ENCODE data around the gene M1AP. TPM values are rescaled to one million over a fixed set of nuclear protein-coding genes. Genes with fewer than 3 reads are reported as not detected.
A peak's percentile ranks its signal among the peaks of the same experiment; 100 is the strongest.

M1AP gene
- total RNA-seq, 1 donor from 2014 or later, result 0.20 TPM

GRCh38 chr2:74532222-74532621 lies 115.9 kb downstream of the M1AP start:
- Histone ChIP-seq H3K27me3 (ENCODE audit: insufficient read depth, low read length) (no peaks in the 10 kb centered on the region), H3K4me3 (ENCODE audit: insufficient read depth, low read depth, low read length) (no peak overlapping the region), H3K4me1 (ENCODE audit: insufficient read depth, low read length) (peaks cover 19% of the 10 kb centered on the region), H3K9me3 (ENCODE audit: insufficient read depth, low read depth, low read length) (no peaks in the 10 kb centered on the region), H4K20me1 (ENCODE audit: insufficient read depth, low read length) (peaks cover 36% of the 10 kb centered on the region), H3K36me3 (ENCODE audit: insufficient read depth, low read length) (peaks cover 20% of the 10 kb centered on the region), H3K79me2 (ENCODE audit: insufficient read depth, low read length) (peaks cover 37% of the 10 kb centered on the region), H3K9ac (ENCODE audit: low read length) (no peak overlapping the region), H2AFZ (ENCODE audit: low read depth, low read length) (no peak overlapping the region), H3K4me2 (ENCODE audit: low read length) (no peak overlapping the region), H3K27ac (ENCODE audit: low read depth, low read length) (no peak overlapping the region)
- H3K9me3 Mint-ChIP-seq (ENCODE audit: unreplicated experiment), result no peaks in the 10 kb centered on the region
- no peak overlapping the region for H3K27ac Mint-ChIP-seq (ENCODE audit: unreplicated experiment)
- H3K4me3 Mint-ChIP-seq (ENCODE audit: unreplicated experiment), result no peak overlapping the region
- DNase-seq (ENCODE audit: low read depth) (no peak), FAIRE-seq (no peak)
- H3K4me1 Mint-ChIP-seq (ENCODE audit: low read depth, unreplicated experiment), result peaks cover 13% of the 10 kb centered on the region
- TF ChIP-seq EZH2 (IDR thresholded peaks at IDR 0.05; ENCODE audit: insufficient read depth, low read length) (no peak), CTCF (IDR thresholded peaks at IDR 0.05; ENCODE audit: insufficient read depth, low read depth, low read length) (peak; percentile 7)
- peaks cover 10% of the 10 kb centered on the region for H3K36me3 Mint-ChIP-seq (ENCODE audit: low read depth, unreplicated experiment)
- no peaks in the 10 kb centered on the region for H3K27me3 Mint-ChIP-seq (ENCODE audit: low read depth, unreplicated experiment)

GRCh38 chr2:74531666-74532065 lies 116.5 kb downstream of the M1AP start:
- DNase-seq (ENCODE audit: low read depth) (no peak), FAIRE-seq (no peak)
- Mint-ChIP-seq H3K27ac (ENCODE audit: unreplicated experiment) (no peak overlapping the region), H3K9me3 (ENCODE audit: unreplicated experiment) (no peaks in the 10 kb centered on the region), H3K27me3 (ENCODE audit: low read depth, unreplicated experiment) (no peaks in the 10 kb centered on the region), H3K4me1 (ENCODE audit: low read depth, unreplicated experiment) (peaks cover 11% of the 10 kb centered on the region), H3K4me3 (ENCODE audit: unreplicated experiment) (peak overlapping the region; percentile 96), H3K36me3 (ENCODE audit: low read depth, unreplicated experiment) (peaks cover 13% of the 10 kb centered on the region)
- Histone ChIP-seq H3K79me2 (ENCODE audit: insufficient read depth, low read length) (peaks cover 41% of the 10 kb centered on the region), H3K9me3 (ENCODE audit: insufficient read depth, low read depth, low read length) (no peaks in the 10 kb centered on the region), H3K27ac (ENCODE audit: low read depth, low read length) (no peak overlapping the region), H3K36me3 (ENCODE audit: insufficient read depth, low read length) (peaks cover 25% of the 10 kb centered on the region), H2AFZ (ENCODE audit: low read depth, low read length) (no peak overlapping the region), H4K20me1 (ENCODE audit: insufficient read depth, low read length) (peaks cover 42% of the 10 kb centered on the region), H3K4me2 (ENCODE audit: low read length) (peak overlapping the region; percentile 98), H3K4me3 (ENCODE audit: insufficient read depth, low read depth, low read length) (no peak overlapping the region), H3K4me1 (ENCODE audit: insufficient read depth, low read length) (peaks cover 19% of the 10 kb centered on the region), H3K27me3 (ENCODE audit: insufficient read depth, low read length) (no peaks in the 10 kb centered on the region), H3K9ac (ENCODE audit: low read length) (peak overlapping the region; percentile 93)
- no peak for TF ChIP-seq EZH2 (IDR thresholded peaks at IDR 0.05; ENCODE audit: insufficient read depth, low read length)
- no peak for TF ChIP-seq CTCF (IDR thresholded peaks at IDR 0.05; ENCODE audit: insufficient read depth, low read depth, low read length)

Data from astrocyte (in vitro differentiated cells and primary cell).